D721Med (cell line): ENCODE measurements around the gene CPA3.

Experiments
- DNase-seq: peaks from one replicate; pipeline ENCODE4 v3.0.0; 2011; ENCODE audit warnings: low spot score; ENCODE audit not compliant: insufficient read length
- FAIRE-seq: peaks from 2 replicates; lab custom pipeline; 2011; peaks lifted over from hg19 to GRCh38; lab: Jason Lieb, UNC
- CTCF ChIP-seq: IDR thresholded peaks from 2 replicates; pipeline ENCODE4 v1.5.1; 2012; ENCODE audit warnings: mild to moderate bottlenecking, control low read depth; ENCODE audit not compliant: insufficient read depth; ENCODE audit errors: missing control alignments

CPA3 gene

DNA sequence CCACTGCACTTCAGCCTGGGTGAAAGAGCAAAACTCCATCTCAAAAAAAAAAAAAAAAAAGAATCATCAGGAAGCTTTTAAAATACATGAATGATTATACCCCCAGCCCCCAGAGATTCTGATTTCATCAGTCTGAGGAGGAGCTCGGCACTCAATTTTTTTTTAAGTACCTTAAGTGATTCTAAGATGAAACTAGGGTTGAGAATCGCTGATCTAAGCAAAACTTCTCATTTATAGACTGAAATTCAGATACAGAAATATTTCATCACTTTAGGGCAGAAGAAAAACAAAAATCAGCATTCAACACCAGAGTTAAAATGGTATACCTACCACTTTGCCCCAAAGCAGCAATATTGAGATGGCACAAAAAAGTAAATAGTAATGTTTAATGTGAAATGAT, 24.7 kb downstream of the CPA3 start:
- no peak for TF ChIP-seq CTCF
- DNase-seq = no peak
- no peak for FAIRE-seq

- no peak for TF ChIP-seq CTCF
- FAIRE-seq (no peak), DNase-seq (no peak)
Measured at GRCh38 chr3:148896062-148896461, 31.0 kb downstream of the CPA3 start.

GRCh38 chr3:148901987-148902791, 37.1 kb downstream of the CPA3 start:
- TF ChIP-seq CTCF = no peak
- FAIRE-seq (no peak), DNase-seq (no peak)

- no peak for TF ChIP-seq CTCF
- no peak for DNase-seq
- no peak for FAIRE-seq
Measured at GRCh38 chr3:148903022-148903442, 37.9 kb downstream of the CPA3 start.

DNA sequence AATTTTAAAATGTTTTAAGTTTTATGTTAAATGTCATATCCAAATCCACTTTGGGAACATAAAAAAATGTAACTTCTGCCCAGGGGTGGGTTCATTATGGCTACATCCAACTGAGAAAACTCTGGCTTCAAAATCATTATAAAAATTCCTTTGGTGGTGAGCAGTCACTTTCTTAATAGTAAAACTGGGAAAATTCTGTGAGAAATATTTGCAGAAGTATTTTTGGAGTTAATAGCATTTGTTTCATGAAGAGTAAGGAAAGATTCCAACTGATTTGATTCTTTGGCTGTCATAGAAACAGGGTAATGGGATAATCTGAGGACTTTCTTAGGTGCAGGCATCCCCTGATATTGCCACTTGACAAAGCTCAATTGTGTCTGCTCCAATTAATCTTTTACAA, 38.8 kb downstream of the CPA3 start:
- FAIRE-seq (no peak), DNase-seq (no peak)
- TF ChIP-seq CTCF = no peak

- no peak for FAIRE-seq
- no peak for TF ChIP-seq CTCF
- no peak for DNase-seq
Measured at GRCh38 chr3:148906667-148907066, 41.6 kb downstream of the CPA3 start.

GRCh38 chr3:148911173-148911572, 46.1 kb downstream of the CPA3 start:
- FAIRE-seq (no peak), DNase-seq (no peak)
- TF ChIP-seq CTCF = no peak
